HG03439 (cell line): Measurements from ENCODE around the gene IGFBP7.
A peak's percentile ranks its signal among the peaks of the same experiment; 100 is the strongest.

Experiments
- ATAC-seq: cut with Tn5 transposase; IDR thresholded peaks from one replicate; pipeline ENCODE4 v1.9.1; 2021; ENCODE audit warnings: mild to moderate bottlenecking, moderate library complexity; ENCODE audit not compliant: unreplicated experiment

The IGFBP7 gene

DNA sequence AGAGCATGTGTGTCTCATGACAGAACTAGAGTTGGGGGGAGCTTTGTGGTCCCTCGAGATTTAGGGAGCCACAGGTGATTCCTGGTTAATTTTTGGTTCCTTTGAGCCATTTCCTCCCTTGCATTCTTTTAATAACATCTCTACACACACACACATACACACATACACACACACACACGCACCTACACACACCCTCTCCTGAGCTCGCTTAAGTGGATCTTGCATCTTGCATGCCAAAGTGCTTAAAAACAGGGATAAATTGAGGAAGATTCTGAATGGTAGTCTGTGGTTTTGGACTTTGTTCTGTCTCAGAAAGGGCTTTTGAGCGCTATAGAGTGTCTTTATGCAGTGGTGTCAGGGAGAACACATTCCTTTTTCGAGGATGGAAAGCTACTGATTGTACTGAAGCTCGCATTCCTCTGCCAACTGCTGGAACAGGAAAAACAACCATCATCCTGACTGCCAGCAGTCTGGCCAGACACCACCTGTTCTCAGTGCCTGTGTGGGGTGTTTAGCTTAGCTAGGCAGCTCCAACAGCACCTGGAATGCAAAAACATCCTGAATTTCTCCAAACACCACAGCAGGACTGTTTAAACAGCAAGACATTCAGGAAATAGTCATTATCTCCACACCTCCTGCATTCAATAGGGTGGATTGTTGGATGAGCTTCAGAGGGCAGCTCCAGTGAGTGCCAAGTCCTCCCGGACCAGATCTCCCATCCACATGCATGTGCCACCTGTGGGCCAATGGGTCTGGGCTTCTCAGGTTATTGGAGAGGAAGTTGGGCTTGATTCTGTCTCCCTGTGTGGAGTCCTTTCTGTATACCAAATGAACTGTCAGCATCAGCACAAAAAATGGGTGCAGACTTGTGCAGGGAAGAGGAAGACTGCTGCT is 21.9 kb upstream of the IGFBP7 start:
- ATAC-seq, result no peak

- ATAC-seq, result no peak
Observed at GRCh38 chr4:57129477-57129876, 19.3 kb upstream of the IGFBP7 start.

GRCh38 chr4:57127361-57127760 is 17.2 kb upstream of the IGFBP7 start:
- ATAC-seq, result no peak

DNA sequence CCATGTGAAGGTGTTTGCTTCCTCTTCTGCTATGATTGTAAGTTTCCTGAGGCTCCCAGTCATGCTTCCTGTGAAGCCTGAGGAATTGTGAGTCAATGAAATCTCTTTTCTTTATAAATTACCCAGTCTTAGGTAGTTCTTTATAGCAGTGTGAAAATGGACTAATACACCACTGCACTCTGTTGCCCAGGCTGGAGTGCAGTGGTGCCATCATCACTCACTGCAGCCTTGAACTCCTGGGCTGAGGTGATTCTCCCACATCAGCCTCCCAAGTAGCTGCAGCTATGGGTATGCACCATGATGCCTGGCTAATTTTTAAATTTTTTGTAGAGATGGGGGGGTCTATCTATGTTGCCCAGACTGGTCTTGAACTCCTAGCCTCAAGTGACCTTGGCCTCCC is 15.8 kb upstream of the IGFBP7 start:
- no peak for ATAC-seq

DNA sequence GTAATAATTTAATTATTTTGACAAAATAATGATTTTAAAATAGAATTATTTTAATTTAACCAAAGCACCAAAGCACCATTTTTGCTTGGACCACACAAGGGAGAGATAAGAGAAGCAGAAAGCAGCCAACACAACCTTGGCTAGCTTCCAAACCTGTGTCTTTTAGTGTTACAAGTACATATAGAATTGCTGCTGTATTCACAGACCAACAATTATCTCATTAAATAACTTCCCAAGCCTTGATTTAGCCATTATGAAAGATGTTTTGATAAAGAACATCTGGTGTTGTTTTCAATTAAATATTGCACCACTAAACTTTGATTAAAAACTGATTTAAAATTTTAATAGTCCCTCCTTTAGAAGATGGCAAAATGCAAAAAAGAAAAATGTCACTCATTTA is 14.0 kb upstream of the IGFBP7 start:
- ATAC-seq, result no peak

DNA sequence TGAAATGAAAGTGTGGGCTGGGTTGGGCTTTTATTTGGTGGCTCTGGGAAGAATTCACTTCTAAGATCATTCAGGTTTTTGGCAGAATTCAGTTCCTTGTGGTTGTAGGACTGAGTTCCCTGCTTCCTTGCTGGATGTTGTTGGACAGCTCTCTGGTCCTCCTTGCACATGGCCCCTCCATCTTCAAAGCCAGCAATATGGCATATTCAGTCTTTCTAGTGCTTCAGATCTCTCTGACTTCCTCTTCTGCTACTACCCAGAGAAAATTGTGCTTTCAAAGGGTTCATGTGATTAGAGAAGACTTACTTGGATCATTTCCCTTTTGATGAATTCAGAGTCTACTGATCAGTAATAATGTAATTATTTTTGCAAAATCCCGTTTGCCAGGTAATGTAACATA is 12.8 kb upstream of the IGFBP7 start:
- ATAC-seq, result no peak

GRCh38 chr4:57119054-57119651 is 9.0 kb upstream of the IGFBP7 start:
- ATAC-seq, result no peak

- ATAC-seq, result no peak
Observed at GRCh38 chr4:57117491-57117890, 7.3 kb upstream of the IGFBP7 start.

GRCh38 chr4:57116245-57116644 is 6.1 kb upstream of the IGFBP7 start:
- ATAC-seq, result no peak

DNA sequence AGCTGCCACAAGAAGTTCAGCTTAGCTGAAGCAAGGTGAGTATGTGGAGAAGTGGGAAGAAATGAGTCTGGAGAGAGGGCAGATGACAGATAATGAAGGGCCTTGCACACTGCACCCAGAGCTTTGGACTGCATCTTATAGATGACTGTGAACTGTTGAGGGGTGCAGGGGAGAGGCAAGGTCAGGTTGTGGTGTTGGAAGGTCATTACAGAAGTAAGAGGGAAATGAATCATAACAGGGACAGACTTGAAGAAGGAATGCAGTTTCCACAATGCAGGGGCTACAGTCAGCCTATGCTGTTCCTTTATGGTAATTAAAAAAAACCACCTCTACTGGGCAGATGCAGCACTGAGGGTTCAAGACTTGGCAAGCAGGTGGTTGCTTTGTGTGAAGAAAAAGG is 4.8 kb upstream of the IGFBP7 start:
- ATAC-seq, result no peak

DNA sequence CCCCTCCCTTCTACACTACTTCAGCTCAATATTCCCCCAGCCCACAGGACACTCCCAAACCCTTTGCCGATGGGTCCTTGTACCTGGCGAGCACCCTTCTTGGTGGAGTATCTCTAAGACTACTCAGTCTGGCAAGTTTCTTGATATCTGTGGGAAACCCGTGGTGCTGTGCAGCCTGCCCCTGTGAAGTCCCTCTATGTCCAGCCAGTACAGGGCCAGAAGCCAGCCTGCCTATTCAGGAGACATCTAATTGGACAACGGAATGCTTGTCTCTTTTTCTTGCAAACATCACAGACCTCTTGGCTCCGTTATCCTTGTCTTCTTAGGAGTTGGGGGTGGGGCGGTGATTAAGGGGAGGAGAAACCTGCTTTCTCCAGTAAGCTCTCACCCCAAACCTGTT is 3.7 kb upstream of the IGFBP7 start:
- no peak for ATAC-seq

DNA sequence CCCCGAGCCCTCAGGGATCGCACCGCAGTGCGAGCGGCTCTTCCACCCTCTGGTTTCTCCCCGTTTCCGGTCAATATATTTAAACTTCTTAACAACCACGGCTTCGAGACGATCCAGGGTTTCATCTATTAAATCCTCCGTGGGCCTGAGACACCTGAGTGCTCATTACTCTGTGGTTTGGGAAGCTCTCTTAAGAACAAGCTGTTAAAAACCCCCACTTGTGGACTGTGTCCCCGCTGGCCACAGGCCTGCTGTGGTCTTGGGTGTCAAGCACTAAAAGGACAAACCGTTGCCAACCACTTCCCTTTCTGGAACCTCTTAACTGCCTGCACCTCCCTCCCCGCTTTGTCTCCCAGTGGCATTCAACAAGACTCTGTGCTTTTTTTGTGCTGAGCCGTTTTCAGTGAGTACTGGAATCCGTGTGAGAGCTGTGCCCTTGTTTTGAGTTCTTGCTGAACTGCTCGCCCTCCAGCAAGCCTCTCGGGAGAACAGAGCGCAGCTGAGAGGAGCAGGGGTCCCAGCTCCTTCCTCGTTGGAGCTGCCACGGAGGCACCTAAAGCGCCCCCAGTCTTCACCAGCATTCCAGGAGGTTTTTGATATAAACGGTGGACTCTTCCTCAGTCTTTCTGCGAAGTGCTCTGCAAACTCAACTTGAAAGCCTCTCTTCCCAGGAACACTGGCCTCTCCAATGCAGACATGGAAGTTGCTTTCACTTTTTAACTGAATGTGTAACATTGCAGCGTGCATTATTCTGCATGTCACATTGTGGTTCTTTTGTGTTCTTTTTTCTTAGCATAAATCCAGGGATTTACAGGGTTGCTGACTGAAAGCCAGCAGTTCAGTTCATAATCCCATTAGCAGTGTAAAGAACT is 691 bp upstream of the IGFBP7 start:
- peak; percentile 49 for ATAC-seq

DNA sequence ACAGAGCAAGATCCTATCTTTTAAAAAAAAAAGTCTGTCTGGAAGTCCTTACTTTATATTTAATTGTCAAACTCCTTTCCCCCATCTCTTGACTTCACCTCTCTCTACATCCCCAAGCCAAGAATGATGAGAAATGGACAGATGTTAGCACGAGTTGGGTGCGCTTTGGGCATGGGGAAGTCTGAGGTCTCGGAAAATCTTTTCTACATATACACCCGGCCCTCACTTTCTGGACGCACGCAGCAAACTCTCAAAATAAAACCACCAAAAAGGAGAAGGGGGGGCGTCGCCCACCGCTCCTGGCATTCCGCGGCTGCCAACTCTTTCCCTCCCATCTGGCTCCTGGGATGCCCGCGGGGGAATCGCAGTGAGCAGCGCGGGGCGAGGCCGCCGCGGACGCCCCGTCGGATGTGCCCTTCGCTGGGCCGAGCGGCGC is 756 bp downstream of the IGFBP7 start:
- no peak for ATAC-seq

- ATAC-seq, result no peak
Observed at GRCh38 chr4:57106181-57106580, 4.0 kb downstream of the IGFBP7 start.

GRCh38 chr4:57104706-57105560 is 5.3 kb downstream of the IGFBP7 start:
- no peak for ATAC-seq

DNA sequence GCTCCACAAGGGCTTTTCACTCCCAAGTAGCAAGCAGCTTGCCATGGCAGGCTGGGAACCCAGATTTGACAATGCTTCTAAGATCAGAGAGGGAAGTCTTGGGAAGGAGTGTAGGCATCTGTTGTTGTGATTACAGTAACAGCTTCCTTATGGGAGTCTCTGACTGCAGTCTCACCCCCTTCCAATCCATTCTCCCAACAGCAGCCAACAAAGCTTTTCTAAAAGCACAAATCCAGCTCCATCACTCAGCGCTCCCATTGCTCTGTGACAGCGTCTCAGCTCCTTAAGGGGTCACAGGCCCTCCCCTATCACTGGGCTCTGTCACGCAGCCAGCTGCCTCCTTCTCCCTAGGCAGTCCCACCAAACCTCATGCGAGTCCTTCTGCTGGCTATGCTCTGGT is 7.1 kb downstream of the IGFBP7 start:
- no peak for ATAC-seq

DNA sequence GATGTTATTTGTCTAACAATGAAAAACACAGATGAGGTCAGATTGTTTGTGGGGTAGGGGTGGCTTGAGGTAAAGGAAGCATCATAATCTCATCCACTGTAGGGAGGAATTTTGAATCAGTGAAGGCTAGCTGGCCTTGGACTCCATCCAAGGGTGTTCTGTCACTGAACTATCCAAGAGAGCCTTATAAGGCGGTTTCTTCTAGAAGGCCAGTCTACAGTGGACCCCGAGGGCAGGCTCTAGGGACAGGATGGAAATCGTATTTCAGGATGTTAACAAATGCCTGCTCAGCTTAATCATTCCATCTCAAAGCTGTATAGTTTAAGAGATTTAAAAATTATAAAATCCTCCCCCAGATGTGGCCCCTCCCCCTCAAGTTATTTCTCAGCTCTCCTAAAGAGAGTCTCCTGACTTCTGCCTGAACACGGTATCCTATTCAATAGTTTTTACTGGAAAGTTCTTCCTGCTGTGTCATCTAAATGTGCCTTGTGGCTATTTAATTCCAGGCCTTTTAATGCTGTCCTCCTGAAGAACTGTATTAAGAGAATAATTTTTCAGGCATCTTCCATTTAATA is 8.0 kb downstream of the IGFBP7 start:
- no peak for ATAC-seq

GRCh38 chr4:57100979-57101651 is 9.1 kb downstream of the IGFBP7 start:
- ATAC-seq, result no peak

GRCh38 chr4:57099363-57099762 is 10.8 kb downstream of the IGFBP7 start:
- no peak for ATAC-seq

- no peak for ATAC-seq
Observed at GRCh38 chr4:57098941-57099340, 11.2 kb downstream of the IGFBP7 start.
